Heart left ventricle (tissue), 16 donors: ENCODE results near the gene FSHB. TPM values are rescaled to one million over a fixed set of nuclear protein-coding genes. Genes with fewer than 3 reads are reported as not detected.

Experiments
- ATAC-seq, 4 donors: fragments of 200-7000 bp; cut with Tn5 transposase; one replicate each; pipeline ENCODE4 v1.9.1; 2020 to 2022; ENCODE audit warnings: moderate library complexity in 4 of 4, mild to moderate bottlenecking in 3 of 4, moderate number of reproducible peaks in 1 of 4
- DNase-seq, 5 donors: peaks; one replicate each; pipeline ENCODE4 v3.0.0-alpha.2; 2020
- H3K27ac ChIP-seq, 12 donors: fragments of 200-600 bp; sonication (generic) in 4 of 12; one replicate each; pipeline versions ENCODE4 v1.5.0 to v1.8.0; 2016 to 2022; ENCODE audit warnings: mild to moderate bottlenecking in 2 of 12
- H3K27me3 ChIP-seq, 9 donors: fragments of 200-600 bp; sonication (generic) in 2 of 9; one replicate each; pipeline versions ENCODE4 v1.5.1 to v1.8.0; 2016 to 2022; ENCODE audit warnings: mild to moderate bottlenecking in 3 of 9
- H3K36me3 ChIP-seq, 9 donors: fragments of 200-600 bp; sonication (generic) in 2 of 9; one replicate each; pipeline versions ENCODE4 v1.5.0 to v1.8.0; 2018 to 2022; ENCODE audit warnings: mild to moderate bottlenecking in 2 of 9
- H3K4me1 ChIP-seq, 12 donors: fragments of 200-600 bp; sonication (generic) in 4 of 12; one replicate each; pipeline versions ENCODE4 v1.5.0 to v1.8.0; 2016 to 2022; ENCODE audit warnings: mild to moderate bottlenecking in 3 of 12
- H3K4me3 ChIP-seq, 12 donors: fragments of 200-600 bp; sonication (generic) in 4 of 12; one replicate each; pipeline versions ENCODE4 v1.5.0 to v1.8.0; 2017 to 2022; ENCODE audit warnings: mild to moderate bottlenecking in 9 of 12, moderate library complexity in 4 of 12
- H3K9me3 ChIP-seq, 12 donors: fragments of 200-600 bp; sonication (generic) in 4 of 12; one replicate each; pipeline versions ENCODE4 v1.5.0 to v1.8.0; 2016 to 2022; ENCODE audit warnings: mild to moderate bottlenecking in 1 of 12
- POLR2A ChIP-seq, 2 donors: fragments of 450-650 bp; IDR thresholded peaks; one replicate each; pipeline ENCODE4 v1.6.1; 2017; ENCODE audit warnings: antibody characterized with exemption in 2 of 2, mild to moderate bottlenecking in 2 of 2, moderate library complexity in 2 of 2
- WGBS, 4 donors: extraction: QIAGEN DNeasy Blood & Tissue Kit in 2 of 4; methylation state at CpG; one replicate each; pipeline versions ENCODE4 v1.1.5 to v1.1.7; 2013 to 2018; 5-methylcytosine and 5-hydroxymethylcytosine counted together
- intact Hi-C, 10 donors: fragments of 100-400 bp; cut with DNase I; formaldehyde crosslinking; loops; one replicate each; pipeline versions ENCODE4 v1.11.1 to v1.14.2; 2022
- polyA plus RNA-seq, 2 donors: library from polyadenylated mRNA; stranded (reverse); fragments of 200-250 nt; gene quantifications; one replicate each; pipeline ENCODE4 v1.2.3, GENCODE V29; 2013
- total RNA-seq, 9 donors: library from RNA; depleted of rRNA in 2 of 9; stranded (reverse); fragments of >200 nt in 2 of 9; fragmentation: NEBNext Ultra II Directional in 3 of 9; extraction: Animal tissue kit (Norgen Biotek cat#: 25700) in 3 of 9; gene quantifications; one replicate each; pipeline versions ENCODE4 v1.1.0 to v1.2.4, GENCODE V29; 2016 to 2023
- TF ChIP-seq, protein P1 (sequence below), 12 donors: fragments of 200-600 bp; sonication (generic) in 4 of 12; IDR thresholded peaks; one replicate each; pipeline versions ENCODE4 v1.5.0 to v1.8.0; 2018 to 2022; ENCODE audit warnings: antibody characterized with exemption in 12 of 12, mild to moderate bottlenecking in 5 of 12
- donor health status: ischemic (EF 13 %, LVEDD 7.1; RV severe dilation, severe dysfunction).
- donor health status: healthy with polysubstance abuse.
- donor health status: DM: no; HTN: yes; CAD: no.
- donor health status: DM: no; HTN: no; CAD: no.
- donor health status: ischemic (EF 25% LVEDD 6.9; RV normal size, moderate dysfunction).
- donor health status: ischemic (EF 25% LVEDD 5.7; RV mildly dilated, moderate dysfunction).
- donor health status: healthy.
- donor health status: DM: yes; HTN: yes; CAD: no.
- donor health status: ischemic (EF 35%, LVEDD 5.7; RV mildly dilated, moderate dysfunction).
- donor health status: nonischemic (EF 11% LVEDD 7.7; RV severe dilation, severe dysfunction).
- donor health status: DM: yes; HTN: yes; CAD: no.
- donor health status: PGD.
- donor health status: ischemic (EF 29% LVEDD 5.4; RV normal size, mild dysfunction).
- donor health status: nonischemic (EF 23%, LVEDD 6.1; RV moderate dilation, normal function).

FSHB gene
- total and polyA plus RNA-seq, 11 donors, result not detected

DNA sequence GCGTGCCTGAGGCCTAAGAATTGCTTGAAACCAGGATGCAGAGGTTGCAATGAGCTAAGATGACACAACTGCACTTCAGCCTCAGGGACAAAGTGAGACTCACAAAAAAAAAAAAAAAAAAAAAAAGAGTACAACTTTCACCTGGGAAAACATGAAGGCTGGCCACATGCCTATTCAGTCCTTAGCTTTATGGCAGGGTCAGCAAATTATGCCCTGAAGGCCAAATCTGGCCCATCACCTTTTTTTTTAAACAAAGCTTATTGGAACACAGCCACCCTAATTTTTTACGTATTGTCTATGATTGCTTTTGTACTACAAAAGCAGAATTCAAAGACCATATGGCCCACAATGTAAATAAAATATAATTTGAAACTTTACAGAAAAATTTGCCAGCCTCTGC, 8.2 kb downstream of the FSHB start:
- Histone ChIP-seq H3K9me3 (no peaks in the 10 kb centered on the region), H3K4me3 (no peak overlapping the region), H3K4me1 (no peaks in the 10 kb centered on the region), H3K27me3 (no peaks in the 10 kb centered on the region), H3K36me3 (no peaks in the 10 kb centered on the region), H3K27ac (no peak overlapping the region)
- WGBS, 4 donors, result 69 to 81% (median 77%) methylated on average over 2 of the region's 2 CpGs
- TF ChIP-seq POLR2A (IDR thresholded peaks at IDR 0.05), result no peak
- TF ChIP-seq, protein P1, sequence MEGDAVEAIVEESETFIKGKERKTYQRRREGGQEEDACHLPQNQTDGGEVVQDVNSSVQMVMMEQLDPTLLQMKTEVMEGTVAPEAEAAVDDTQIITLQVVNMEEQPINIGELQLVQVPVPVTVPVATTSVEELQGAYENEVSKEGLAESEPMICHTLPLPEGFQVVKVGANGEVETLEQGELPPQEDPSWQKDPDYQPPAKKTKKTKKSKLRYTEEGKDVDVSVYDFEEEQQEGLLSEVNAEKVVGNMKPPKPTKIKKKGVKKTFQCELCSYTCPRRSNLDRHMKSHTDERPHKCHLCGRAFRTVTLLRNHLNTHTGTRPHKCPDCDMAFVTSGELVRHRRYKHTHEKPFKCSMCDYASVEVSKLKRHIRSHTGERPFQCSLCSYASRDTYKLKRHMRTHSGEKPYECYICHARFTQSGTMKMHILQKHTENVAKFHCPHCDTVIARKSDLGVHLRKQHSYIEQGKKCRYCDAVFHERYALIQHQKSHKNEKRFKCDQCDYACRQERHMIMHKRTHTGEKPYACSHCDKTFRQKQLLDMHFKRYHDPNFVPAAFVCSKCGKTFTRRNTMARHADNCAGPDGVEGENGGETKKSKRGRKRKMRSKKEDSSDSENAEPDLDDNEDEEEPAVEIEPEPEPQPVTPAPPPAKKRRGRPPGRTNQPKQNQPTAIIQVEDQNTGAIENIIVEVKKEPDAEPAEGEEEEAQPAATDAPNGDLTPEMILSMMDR (IDR thresholded peaks at IDR 0.05), result no peak
- intact Hi-C loops, result no loop called here
- no peak for DNase-seq
- ATAC-seq, result no peak

DNA sequence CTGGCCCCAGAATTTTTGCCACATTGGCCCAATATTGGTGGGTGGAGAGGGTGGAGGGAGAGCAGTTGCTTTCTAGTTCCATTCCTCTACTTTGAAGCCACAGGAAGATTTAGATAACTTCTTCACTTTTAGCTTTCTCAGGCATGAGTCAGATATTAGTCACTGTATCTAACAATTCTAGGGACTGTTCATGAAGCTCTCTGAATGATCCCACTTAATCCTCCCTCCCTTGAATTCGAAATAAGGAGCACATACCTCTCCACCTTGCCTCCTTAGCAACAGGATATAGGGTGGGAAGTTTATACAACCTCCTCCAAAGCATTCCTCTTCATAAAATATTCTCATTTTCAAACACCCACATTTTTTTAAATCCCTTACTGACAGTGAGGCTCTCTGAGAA, 13.5 kb downstream of the FSHB start:
- no peak for ATAC-seq
- 7 to 35% (median 24%) methylated on average over 1 of the region's 1 CpG for WGBS, 4 donors
- TF ChIP-seq POLR2A (IDR thresholded peaks at IDR 0.05), result no peak
- TF ChIP-seq, protein P1 (IDR thresholded peaks at IDR 0.05), result no peak

DNA sequence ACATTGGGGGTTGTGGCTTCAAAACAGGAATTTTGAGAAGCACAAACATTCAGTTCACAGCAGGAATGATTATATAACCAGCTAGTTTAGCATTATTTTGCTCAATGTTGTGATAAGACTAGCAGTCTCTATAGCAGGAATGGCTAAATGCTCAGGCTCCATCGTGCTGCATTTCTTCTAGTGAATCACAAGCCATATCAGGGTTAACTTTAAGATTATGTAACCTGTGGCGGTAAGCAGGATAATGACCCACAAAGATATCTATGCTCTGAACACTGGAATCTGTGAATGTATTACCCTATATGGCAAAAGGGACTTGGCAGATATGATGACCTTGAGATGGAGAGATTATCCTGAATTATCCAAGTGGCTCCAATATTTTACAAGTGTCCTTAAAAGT, 14.8 kb downstream of the FSHB start:
- 46 to 70% (median 59%) methylated on average over 2 of the region's 2 CpGs for WGBS, 4 donors

More for the DNA sequence above, 13.5 kb downstream of the FSHB start:
- H3K9me3 ChIP-seq, result no peaks in the 10 kb centered on the region
- H3K4me1 ChIP-seq, result no peaks in the 10 kb centered on the region
- intact Hi-C loops, result no loop called here
- no peak for DNase-seq
- H3K27me3 ChIP-seq, result no peaks in the 10 kb centered on the region
- H3K4me3 ChIP-seq, result no peak overlapping the region
- no peaks in the 10 kb centered on the region for H3K36me3 ChIP-seq
- H3K27ac ChIP-seq, result no peak overlapping the region

DNA sequence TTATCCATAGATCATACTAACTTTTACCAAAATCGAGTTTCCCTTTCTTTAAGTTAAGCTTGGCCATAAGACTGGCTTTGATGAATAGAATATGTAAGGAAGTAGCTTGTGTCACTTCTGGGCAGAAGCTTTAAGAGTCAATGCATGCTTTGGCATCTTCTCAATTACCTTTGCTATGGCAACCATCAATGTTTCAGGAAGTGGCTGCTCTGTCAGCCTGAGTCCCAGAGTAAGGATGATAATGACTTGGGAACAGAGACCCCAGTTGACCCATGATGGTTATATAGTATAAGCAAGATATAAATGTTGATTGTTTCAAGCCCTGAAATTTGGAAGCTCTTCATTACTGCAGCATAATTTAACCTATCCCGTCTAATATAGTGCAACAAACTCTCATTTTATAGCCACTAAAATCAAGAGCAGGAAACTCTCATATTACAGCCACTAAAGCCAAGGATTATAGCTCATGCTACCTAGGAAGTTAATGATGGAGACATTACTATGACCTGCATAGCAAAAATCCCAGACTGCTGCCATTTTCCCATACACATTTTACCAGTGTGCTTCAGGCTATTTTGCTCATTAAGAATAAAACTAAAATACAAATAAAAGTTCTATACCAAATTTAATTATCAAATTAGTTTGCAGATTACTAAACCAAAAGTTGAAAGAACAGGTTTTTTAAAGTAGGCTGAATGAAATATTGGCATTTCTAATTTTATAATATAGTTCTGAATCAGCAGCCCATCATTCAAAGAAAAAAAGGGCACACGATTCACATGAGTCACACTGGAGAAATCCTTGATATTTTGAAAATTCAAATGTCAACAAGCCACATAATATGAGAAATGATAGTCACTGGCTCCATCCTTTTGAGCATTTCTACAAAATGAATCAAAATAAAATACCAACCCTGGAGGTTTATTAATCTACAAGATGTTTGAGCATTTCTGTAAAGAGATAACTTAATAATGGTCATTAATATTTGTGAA, 23.8 kb downstream of the FSHB start:
- Histone ChIP-seq H3K9me3 (no peaks in the 10 kb centered on the region), H3K4me3 (no peak overlapping the region), H3K27ac (no peak overlapping the region), H3K27me3 (no peaks in the 10 kb centered on the region), H3K36me3 (no peaks in the 10 kb centered on the region), H3K4me1 (no peaks in the 10 kb centered on the region)
- WGBS, 4 donors, result 59 to 72% (median 69%) methylated on average over 3 of the region's 3 CpGs
- DNase-seq (no peak), ATAC-seq (no peak)
- TF ChIP-seq, protein P1 (IDR thresholded peaks at IDR 0.05), result no peak
- TF ChIP-seq POLR2A (IDR thresholded peaks at IDR 0.05), result no peak
- intact Hi-C loops, result no loop called here

More for the DNA sequence above, 14.8 kb downstream of the FSHB start:
- intact Hi-C loops, result no loop called here
- Histone ChIP-seq H3K27ac (no peak overlapping the region), H3K9me3 (no peaks in the 10 kb centered on the region), H3K36me3 (no peaks in the 10 kb centered on the region), H3K27me3 (no peaks in the 10 kb centered on the region), H3K4me3 (no peak overlapping the region), H3K4me1 (no peaks in the 10 kb centered on the region)
- no peak for DNase-seq
- TF ChIP-seq, protein P1 (IDR thresholded peaks at IDR 0.05), result no peak
- TF ChIP-seq POLR2A (IDR thresholded peaks at IDR 0.05), result no peak
- ATAC-seq, result no peak
